ENCODE data around the gene DPP9.
"Not testable (repeated sequence)": the region's sequence is repeated elsewhere in the genome, so short reads cannot be mapped to it uniquely, and the experiment has no call there.

The DPP9 gene

DNA sequence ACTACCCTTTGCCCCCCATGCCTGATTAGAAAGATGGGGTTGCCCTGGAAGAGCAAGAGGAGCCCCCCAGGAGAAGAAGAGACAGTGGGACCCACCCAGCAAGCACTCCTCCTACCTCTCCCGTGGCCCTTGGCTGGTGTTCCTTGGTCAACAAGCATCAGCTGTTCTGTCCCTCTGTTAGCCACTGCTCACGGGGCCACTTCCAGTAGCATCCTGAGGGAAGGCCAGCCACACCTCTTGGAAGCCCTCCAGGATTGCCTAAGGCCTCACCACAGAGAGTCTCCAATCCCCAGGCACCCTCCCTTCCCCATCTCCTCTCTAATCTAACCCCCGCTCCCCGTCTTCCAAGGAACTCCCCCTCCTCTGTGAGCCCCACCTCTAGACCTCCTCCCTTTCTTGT, 15.1 kb upstream of the DPP9 start:
- DNase-seq: no peak

DNA sequence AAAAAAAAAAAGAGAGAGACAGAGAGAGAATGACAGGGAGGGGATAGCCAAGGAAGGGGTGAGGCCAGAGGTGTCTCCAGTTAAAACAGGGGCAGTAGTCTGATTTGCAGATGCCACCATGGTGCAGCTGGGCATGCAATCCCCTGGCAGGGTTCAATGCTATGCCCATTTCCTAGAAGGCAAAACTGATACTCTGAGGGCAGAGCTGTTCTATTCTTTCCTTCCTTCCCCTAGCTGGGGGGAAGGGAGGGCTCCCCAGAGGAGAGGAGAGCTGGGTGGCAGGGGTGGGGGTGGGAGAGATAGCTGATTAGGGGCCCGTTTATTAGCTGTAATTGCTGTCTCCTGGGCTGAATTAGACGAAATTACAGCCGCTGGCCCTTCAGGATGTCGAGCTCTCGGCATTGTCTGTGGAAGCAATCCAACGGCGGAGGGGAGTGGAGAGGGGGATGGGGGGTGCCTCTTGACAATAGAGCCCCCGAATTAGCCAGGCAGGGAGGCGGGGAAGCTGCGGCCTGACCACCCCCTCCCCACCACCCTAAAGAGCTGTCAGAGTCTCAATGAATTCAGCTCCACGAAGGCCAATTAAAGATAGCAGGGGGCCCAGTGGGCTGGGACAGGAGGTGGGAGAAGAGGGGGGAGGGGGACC, 14.4 kb upstream of the DPP9 start:
- no peak for DNase-seq

DNA sequence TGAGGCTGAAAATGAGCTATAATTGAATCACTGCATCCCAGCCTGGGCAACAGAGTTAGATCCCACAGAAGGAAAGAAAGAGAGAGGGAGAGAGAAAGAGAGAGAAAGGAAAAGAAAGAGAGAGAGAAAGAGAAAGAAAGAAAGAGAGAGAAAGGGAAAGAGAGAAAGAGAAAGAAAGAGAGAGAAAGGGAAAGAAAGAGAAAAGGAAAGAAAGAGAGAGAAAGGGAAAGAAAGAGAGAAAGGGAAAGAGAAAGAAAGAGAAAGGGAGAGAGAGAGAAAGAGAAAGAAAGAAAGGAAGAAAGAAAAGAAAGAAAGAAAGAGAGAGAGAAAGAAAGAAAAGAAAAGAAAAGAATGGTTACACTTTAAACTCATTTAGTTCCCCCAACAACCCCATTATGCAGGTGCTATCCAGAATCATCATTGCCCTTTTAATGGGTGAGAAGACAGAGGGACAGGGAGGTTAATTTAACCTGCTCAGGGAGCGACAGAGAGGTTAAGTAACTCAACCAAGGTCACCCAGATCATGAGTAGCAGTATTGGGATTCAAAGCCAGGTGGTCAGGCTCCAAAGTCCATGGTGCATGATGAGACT, 10.2 kb upstream of the DPP9 start:
- DNase-seq: no peak

DNA sequence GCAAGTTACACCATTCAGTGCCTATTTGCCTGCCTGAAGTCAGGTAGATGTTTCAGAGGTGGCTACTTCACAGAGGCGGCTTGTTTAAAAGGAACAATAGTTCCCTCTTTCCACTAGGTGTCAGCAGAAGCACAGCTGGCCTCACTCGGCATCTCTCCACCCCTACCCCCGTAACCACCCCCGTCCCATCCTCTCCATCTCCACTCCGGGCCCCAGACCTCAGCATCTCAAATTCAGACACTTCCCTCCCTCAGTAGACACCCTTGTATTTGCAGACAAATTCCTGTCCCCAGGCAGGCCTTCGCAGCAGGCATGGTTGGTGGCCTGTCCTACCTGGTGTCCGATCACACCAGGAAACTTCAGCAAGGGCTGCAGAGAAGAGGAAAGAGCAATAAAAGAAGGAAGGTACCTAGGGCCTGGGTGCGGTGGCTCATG, 9.1 kb upstream of the DPP9 start:
- peak; percentile 68 for DNase-seq

DNA sequence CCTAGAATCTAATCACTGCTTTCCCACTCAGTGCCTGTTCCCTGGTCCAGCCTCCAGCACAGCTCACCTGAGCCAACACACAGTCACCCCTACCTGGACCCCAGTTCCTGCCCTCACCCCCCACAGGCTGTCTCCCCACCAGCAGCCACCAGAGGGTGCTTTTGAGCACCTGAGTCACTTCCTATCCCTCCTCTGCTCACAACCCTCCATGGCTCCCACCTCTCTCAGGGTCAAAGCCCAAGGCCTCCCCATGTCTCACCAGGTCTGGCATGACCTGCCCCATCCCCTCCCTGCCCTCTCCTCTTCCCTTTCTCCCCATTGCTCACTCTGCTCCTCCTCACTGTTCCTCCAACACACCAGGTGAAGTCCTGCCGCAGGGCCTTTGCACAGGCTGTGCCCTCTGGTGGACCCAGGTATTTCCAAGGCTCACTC, 7.1 kb upstream of the DPP9 start:
- DNase-seq: no peak

DNA sequence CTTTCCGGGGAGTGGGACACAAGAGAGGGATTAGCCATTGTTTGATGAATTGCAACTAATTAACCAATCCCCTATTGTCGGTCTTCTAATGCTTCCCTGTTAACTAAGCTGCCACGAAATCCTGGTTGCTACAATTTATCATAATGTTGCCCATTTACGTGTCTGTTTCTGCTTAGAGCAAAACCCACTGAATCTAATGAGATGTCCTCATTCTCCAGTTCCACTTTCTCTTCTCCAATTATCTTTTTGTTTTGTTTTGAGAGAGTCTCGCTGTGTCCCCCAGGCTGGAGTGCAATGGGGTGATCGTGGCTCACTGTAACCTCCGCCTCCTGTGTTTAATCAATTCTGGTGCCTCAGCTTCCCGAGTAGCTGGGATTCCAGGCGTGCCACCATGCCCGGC, 5.2 kb upstream of the DPP9 start:
- DNase-seq: no peak

DNA sequence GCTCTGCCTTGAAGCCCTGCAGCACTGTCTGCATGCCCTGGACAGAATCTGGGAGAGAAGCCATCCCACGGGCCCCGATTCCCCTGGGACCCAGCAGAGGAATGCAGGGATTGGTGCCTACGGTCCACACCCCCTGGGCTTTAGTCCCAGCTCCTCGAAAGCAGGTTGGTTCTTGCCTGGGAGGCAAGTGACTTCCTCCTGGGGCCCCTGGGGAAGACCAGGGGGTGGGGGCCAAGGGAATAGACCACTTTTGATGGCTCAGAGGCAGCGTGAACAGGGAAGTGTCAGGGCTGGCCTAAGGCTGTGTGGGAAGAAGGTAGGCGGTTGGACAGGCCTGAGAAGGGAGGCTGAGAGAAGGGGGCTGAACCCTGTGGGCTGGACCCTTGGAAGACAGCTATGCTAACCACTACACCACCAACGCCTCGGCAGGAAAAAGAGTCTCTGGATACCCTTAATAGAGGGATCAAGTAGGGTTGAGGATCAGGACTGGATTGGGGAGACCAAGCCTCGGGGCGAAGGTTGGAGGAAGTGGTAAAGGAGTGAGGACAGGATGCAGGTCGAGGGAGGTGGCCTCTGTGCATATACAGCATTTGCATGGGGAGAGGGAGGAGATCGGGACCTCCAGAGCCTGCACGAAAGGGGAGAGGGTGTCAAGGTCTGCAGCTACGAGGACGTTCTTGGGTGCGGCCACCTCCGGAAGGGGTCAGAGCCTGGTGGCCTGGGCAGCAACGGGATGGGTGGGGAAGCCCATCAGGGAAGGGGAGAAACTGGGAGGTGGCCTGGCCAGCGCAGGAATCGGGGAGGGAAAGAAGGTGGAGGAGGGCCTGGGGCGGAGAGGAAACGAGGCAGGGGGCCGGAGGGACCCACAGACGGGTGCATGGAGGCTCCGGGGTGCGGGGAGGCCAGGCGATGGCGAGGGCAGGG, 709 bp downstream of the DPP9 start:
- no peak for DNase-seq

DNA sequence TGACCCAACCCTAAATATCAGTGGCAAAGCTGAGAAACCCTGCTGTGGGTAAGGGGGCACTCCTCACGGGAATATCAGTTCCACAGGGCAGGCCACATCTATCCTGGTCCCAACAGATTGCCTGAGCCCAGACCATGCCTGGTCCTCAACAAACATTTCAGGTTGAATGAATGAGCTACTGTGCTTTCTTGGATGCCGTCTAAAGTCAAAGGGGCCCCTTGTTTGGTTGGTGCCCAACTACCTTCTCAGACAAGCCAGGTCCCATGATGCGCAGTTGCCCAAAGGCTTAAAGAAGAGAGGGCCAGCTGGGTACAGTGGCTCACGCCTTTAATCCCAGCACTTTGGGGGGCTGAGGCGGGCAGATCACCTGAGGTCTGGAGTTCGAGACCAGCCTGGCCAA, 2.4 kb downstream of the DPP9 start:
- no peak for DNase-seq

DNA sequence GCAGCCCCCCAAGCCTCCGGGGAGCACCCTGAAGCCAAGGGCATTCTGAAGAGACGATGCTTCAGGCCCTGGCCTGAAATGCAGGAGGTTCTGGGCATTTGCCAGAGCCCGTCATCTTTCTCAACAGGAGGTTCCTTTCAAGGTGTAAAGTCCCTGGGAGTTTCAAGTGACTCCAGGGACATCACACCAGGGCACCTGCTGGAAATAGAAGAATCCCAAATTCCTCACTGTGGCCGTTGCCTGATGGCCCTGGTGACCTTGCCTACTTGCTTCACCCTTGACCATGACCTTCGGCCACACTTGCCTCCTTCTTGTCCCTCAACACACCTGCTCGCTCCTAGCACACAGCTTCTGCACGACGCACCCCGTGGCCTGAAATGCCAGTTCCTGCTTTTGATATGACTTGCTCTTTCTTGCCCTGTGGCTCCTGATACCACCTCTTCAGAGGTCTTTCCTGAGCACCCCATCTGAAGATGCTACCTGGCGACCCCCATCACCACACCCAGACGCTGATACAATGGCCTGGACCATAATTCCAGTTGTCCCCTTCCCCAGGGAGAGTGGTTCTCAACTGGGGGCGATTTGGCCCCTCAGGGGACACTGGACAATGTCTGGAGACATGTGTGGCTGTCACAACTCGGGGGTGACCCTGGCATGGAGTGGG, 3.5 kb downstream of the DPP9 start:
- no peak for DNase-seq

DNA sequence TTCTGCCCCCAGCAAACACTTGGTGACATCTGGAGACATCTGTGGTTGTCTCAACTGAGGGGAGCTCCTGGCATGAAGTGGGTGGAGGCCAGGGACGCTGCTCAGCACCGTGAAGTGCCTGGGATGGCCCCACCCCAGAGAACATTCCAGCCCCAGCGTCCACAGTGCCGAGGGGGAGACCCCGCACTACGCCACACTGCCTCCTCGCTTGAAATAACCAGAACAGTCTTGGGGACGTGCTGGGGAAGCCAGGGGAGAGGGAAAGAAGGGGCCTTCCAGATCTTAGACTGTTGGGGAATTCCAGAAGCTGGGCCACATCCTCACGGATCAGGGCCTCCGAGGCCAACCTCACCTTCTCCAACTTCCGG, 4.2 kb downstream of the DPP9 start:
- no peak for DNase-seq

DNA sequence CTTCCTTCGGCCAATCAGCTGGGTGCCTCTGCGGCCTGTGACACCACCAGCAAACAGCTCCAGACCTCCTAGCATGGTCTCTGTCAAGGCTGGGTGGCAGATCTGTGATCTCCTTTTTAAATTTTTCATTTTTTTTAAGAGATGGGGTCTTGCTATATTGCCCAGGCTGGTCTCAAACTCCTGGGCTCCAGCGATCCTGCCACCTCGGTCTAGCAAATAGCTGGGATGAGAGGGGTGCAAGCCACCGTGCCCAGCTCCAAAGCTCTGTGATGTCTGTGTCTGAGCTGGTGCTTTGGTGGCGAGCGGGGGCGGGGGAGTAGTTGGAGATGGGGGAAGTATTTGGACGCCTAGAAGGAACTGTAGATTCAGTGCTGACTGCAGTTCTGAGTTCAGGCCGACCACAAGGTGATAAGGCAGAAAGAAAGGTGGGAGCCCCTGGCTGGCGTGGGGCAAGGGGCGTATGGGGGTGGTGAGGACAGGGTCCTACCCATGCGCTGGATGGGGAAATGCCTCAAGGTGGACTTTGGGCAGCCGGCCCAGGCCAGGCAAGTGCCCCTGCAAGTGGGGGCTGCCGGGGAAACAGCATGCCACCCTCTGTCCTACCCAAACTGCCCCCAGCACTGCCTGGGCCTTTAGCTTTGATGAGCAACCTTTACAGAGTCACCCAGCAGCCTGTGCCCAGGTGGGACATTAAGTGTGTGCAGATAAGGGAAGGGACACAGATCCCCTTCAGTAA, 5.5 kb downstream of the DPP9 start:
- no peak for DNase-seq

DNA sequence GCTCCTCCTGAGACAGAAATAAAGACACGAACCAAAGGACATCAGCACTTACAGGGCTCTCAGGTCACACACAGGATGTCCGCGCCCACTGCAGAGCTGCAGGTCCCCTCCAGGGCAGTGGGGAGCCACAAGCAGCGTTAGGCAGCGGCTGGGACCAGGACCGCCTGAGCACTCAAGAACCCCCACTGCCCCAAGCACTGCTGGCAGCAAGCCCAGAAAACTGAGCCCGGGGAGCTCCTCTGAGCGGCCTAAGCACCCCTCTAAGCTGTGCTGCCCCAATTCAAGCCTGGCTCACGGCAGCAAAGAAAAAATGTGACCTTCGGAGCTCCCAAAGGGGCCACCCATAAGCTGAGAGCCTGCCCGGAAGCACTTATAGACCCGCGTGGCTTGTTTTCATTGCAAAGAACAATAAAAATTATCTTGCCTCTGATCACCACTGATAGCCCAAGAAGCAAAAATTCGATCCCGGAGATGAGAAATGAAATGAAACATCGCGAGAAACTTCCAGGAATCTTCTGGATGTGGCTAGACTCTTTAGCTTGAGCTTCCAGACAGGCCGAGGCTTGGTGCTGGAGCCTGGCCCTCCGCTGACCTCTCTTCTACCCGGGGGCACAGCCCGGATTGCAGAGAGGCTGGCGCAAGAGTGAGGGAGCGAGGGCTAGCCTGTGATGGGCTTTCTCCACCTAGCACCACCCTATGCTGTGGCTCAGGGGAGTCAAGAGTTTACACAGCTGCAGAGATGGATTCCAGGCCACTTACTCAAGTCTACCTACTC, 6.3 kb downstream of the DPP9 start:
- no peak for DNase-seq

DNA sequence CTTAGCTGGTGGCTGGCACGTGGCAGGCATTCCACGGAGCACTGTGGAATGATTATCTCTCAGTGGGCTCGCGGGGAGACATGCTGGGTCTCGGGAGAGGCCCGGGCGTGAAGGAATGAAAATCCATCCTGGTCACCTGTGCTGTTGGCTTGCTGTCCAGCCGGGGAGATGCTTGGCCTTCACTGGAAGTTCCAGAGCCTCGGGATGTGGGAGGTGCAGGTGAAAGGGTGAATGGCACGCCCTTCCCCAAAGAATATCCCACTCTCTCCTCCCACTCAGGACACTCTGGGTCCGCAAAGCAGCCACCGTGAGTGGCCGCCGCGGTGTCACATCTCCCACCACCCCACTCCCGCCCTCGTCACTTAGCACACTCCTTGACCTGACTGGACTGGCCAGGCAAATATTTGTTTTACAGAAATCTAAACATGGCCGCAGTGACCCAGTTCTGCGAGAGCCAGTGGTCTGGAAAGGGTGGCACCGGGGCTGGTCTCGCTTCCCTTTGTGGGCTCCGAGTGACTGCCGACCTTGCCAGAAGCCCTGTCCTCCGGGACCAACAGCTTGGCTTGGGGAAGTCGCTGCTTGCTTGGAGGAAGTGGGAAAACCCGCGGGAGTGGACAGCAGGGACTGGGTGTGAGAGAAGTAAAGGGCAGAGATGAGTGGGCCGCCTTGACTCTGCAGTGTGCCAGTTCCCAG, 8.0 kb downstream of the DPP9 start:
- no peak for DNase-seq

DNA sequence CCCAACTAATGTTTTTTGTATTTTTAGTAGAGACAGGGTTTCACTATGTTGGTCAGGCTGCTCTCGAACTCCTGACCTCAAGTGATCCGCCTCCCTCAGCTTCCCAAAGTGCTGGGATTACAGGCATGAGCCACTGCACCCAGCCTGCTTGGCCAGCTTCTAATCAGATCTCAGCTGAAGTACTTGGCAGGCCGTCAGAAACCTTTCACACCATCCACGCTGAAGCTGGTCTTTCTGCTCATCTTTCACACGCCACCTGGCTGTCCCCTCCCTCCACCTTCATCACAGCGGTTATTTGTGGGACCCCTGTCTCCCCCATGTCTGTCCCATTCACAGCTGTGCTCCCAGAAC, 8.5 kb downstream of the DPP9 start:
- DNase-seq: not testable (repeated sequence)

DNA sequence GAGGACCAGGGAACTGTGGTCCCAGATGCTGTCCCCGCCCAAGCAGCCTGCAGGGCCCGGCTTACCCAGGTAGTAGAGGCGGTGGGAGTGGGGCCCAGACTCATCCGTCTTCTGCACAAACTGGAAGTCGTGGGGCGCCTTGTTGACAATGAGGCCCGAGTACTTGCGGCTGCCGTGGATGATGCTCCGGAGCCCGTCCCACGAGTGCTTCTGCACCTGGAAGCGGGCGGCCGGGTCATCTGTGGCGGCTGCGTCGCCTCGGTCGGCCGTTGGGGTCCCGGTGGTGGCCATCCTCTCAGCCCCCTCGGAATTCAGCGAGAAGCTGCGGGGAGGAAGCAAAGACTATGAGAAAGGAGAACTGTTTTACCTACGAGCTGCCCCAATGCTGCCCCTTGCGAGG, 9.6 kb downstream of the DPP9 start:
- DNase-seq: no peak

DNA sequence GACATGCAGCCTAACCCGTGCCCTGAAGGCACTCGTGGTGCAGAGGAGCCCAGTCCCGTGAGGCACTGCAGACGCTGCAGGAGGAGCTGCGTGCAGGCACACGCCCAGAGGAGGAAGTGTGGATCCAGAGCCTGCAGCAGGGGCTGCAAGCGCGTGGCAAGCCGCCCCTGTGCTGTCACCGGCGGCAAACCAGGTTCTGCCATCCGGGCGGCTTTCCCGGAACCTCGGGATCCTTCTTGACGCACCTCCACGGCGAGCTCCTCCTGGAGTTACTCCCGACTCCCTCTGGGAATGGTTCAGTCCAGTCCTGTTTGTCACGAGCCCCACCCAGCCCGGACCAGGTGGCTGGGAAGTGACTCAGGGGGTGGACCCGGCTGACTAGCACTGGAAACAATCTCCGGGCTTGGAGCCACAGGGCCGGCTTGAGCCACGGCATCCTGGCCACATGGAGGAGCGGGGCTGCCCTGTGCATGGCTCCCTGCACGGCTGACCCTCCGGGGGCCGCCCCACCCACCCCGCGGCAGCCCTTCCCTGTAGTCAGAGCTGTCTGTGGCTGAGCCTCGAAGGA, 10.2 kb downstream of the DPP9 start:
- DNase-seq: no peak

DNA sequence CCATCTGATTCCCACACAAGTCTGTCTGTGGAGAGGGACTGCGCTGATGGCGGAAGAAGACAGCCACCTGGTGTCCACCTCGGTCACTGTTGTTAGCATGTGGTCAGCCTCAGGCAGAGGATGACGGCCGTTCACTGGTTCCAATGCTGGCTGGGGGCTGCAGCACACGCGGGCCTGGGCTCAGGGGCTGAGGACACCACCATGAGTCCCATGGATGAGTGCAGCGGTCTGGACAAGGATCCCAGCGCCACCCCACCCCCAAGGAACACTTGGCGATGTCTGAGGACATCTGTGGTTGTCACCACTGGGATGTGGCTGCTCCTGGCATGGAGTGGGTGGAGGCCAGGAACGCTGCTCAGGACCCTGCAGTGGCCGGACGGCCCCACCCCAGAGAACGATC, 10.9 kb downstream of the DPP9 start:
- no peak for DNase-seq

DNA sequence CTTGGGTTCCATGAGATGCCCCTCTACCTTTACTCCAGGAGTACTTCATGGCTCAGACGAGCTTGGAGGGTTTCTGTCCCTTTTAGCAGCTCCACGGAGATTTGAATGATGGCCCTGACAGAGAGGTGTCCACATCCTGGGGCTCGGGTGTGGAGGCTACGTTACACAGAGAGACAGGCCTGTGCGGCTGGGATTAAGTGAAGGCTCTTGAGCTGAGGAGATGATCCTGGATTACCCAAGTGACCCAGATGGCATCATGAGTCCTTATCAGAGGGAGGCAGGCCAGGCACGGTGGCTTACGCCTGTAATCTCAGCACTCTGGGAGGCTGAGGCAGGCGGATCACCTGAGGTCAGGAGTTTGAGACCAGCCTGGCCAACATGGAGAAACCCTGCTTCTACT, 12.4 kb downstream of the DPP9 start:
- no peak for DNase-seq

DNA sequence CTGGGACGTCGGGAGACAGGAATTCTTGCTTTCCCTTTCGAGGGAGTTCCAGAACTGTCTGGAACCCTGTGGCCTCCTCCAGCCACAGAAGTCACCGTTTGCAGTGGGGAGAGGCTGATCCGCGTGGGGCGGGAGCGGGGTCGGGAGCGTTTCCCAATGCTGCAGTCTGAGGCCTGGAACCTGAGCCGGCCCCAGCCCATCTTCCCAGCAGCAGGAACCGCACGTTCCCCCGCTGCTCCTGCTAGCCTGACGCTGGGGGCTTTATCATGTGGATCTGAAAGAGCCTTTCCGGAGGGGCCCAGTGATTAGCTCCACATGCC, 13.4 kb downstream of the DPP9 start:
- no peak for DNase-seq

DNA sequence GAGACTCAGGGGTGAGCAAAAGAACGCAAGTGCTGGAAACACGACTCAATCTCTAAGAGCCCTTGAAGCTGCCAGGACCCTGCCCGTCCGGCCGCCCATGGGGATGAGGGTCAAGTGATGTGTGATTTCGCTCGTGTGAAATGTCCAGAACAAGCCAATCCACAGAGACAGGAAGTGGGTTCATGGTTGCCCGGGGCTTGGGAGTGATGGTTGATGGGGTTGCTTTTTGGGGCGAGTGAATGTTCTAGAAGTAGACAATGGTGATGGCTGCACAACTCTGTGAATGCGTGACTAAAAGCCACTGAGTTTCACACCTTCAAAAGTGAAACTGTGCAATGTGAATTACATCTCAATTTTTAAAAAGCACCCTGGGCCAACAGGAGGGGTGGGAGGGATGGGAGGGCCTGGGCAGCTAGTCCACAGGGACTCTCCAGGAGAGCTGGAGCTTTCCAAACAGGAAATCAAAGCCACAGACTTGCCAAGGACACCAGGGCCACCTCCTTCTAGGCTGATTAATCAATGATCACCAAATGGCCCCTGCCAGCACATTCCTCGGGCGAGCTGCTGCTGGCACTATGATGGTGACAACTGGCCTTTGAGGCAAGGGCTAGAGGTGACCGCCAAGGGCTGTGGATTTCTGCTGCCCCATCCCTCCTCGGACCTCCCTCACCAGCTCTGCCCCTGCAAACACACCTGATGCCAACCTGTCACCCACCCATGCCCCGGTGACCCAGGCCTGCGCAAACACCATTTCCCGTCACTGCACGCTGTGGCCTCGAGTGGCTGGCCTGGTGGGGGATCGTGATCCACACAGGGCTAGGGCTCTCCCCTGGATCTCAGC, 14.0 kb downstream of the DPP9 start:
- no peak for DNase-seq

Measured in right forelimb (tissue), 1 donor.